GM12892 (cell line): ENCODE measurements around the gene CDH4.

Source experiments
- POLR2A ChIP-seq: IDR thresholded peaks from 2 replicates; pipeline ENCODE4 v1.6.1; 2011; ENCODE audit warnings: low read depth, low read length, control low read depth
- POLR2AphosphoS5 ChIP-seq: IDR thresholded peaks from 2 replicates; pipeline ENCODE4 v1.6.1; 2011; ENCODE audit warnings: low read depth, low read length, control low read depth
- TAF1 ChIP-seq: IDR thresholded peaks from 2 replicates; pipeline ENCODE4 v1.6.1; 2011; ENCODE audit warnings: low read depth, mild to moderate bottlenecking, control low read depth, low read length, borderline replicate concordance

DNA sequence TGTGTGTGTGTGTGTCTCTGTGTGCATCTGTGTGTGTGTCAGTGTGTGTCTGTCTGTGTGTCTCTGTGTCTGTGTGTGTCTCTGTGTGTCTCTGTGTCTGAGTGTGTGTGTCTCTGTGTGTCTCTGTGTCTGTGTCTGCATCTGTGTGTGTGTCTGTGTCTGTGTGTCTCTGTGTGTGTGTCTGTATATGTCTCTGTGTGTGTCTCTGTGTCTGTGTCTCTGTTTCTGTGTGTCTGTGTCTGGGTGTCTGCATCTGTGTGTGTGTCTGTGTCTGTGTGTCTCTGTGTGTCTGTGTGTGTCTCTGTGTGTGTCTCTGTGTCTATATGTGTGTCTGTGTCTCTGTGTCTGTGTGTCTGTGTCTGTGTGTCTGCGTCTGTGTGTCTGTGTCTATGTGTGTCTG, 605.8 kb downstream of the CDH4 start:
- TF ChIP-seq TAF1 (no peak), POLR2A (no peak), POLR2AphosphoS5 (no peak)
